Smooth muscle cell (in vitro differentiated cells): ENCODE measurements around the gene MT1A. TPM values are rescaled to one million over a fixed set of nuclear protein-coding genes. Genes with fewer than 3 reads are reported as not detected.

ENCODE experiments used
- DNase-seq: peaks from one replicate; lab custom pipeline; 2025; ENCODE audit not compliant: unreplicated experiment; lab: John Stamatoyannopoulos, UW
- H2AFZ ChIP-seq: fragments of 200-600 bp; sonication (generic); 2 replicates; pipeline ENCODE4 v1.6.0; 2016; ENCODE audit warnings: antibody characterized with exemption, low read depth, mild to moderate bottlenecking
- H3F3A ChIP-seq: fragments of 200-600 bp; sonication (generic); 2 replicates; pipeline ENCODE4 v1.6.0; 2017; ENCODE audit warnings: antibody characterized with exemption, low read depth
- H3K27ac ChIP-seq: fragments of 200-600 bp; sonication (generic); 2 replicates; pipeline ENCODE4 v1.5.1; 2016; ENCODE audit warnings: low read depth, mild to moderate bottlenecking
- H3K27me3 ChIP-seq: fragments of 200-600 bp; sonication (generic); 2 replicates; pipeline ENCODE4 v1.6.1; 2016; ENCODE audit warnings: low read depth, mild to moderate bottlenecking
- H3K36me3 ChIP-seq: fragments of 200-600 bp; sonication (generic); 2 replicates; pipeline ENCODE4 v1.5.1; 2016; ENCODE audit warnings: low read depth
- H3K4me1 ChIP-seq: fragments of 200-600 bp; sonication (generic); 2 replicates; pipeline ENCODE4 v1.5.1; 2016; ENCODE audit warnings: low read depth
- H3K4me2 ChIP-seq: fragments of 200-600 bp; sonication (generic); 2 replicates; pipeline ENCODE4 v1.6.0; 2016; ENCODE audit warnings: mild to moderate bottlenecking
- H3K4me3 ChIP-seq: fragments of 200-600 bp; sonication (generic); 2 replicates; pipeline ENCODE4 v1.5.1; 2016; ENCODE audit warnings: mild to moderate bottlenecking
- H3K79me2 ChIP-seq: fragments of 200-600 bp; sonication (generic); 2 replicates; pipeline ENCODE4 v1.6.0; 2016; ENCODE audit warnings: low read depth, mild to moderate bottlenecking
- H3K9ac ChIP-seq: fragments of 200-600 bp; sonication (generic); 2 replicates; pipeline ENCODE4 v1.6.0; 2016; ENCODE audit warnings: low read depth
- H3K9me3 ChIP-seq: fragments of 200-600 bp; sonication (generic); replicated peaks from 2 replicates; pipeline ENCODE4 v1.5.1; 2016; ENCODE audit warnings: low read depth
- H4K20me1 ChIP-seq: fragments of 200-600 bp; sonication (generic); 2 replicates; pipeline ENCODE4 v1.6.0; 2016; ENCODE audit warnings: low read depth
- CTCF ChIP-seq: fragments of 200-600 bp; sonication (generic); IDR thresholded peaks from 2 replicates; pipeline ENCODE4 v1.5.1; 2017; ENCODE audit warnings: borderline replicate concordance, mild to moderate bottlenecking, antibody characterized with exemption; ENCODE audit not compliant: insufficient read depth, poor library complexity, severe bottlenecking
- WGBS: methylation state at CpG from one replicate; pipeline ENCODE4 v1.1.7; 2016; ENCODE audit warnings: low lambda C conversion rate; 5-methylcytosine and 5-hydroxymethylcytosine counted together
- polyA plus RNA-seq: library from polyadenylated mRNA; unstranded; fragments of >200 nt; fragmentation: Nextera tagmentation; extraction: Ambion mirVana; gene quantifications from 2 replicates; pipeline ENCODE4 v1.2.1, GENCODE V29; 2016
- total RNA-seq: library from RNA; depleted of rRNA; stranded (reverse); fragments of >200 nt; gene quantifications from 2 replicates; pipeline ENCODE4 v1.2.3, GENCODE V29; 2014

The MT1A gene
- total and polyA plus RNA-seq, 2 experiments from 2014 or later, result not detected

GRCh38 chr16:56611281-56611833 is 27.1 kb upstream of the MT1A start:
- H3K79me2 ChIP-seq, result no peaks in the 10 kb centered on the region
- H3K9ac ChIP-seq, result no peak overlapping the region
- peaks cover 3% of the 10 kb centered on the region for H3K27me3 ChIP-seq
- 83% methylated on average over 2 of the region's 2 CpGs for WGBS
- TF ChIP-seq CTCF, result no peak
- peaks cover 18% of the 10 kb centered on the region for H3K4me1 ChIP-seq
- H3K4me2 ChIP-seq, result peak overlapping the region; percentile 88
- peak overlapping the region; percentile 92 for H3K27ac ChIP-seq
- no peak for DNase-seq
- no peak overlapping the region for H2AFZ ChIP-seq
- H3K4me3 ChIP-seq, result no peak overlapping the region
- H3F3A ChIP-seq, result peaks cover 23% of the 10 kb centered on the region
- H3K9me3 ChIP-seq, result no peaks in the 10 kb centered on the region
- H4K20me1 ChIP-seq, result no peaks in the 10 kb centered on the region
- no peaks in the 10 kb centered on the region for H3K36me3 ChIP-seq

GRCh38 chr16:56613706-56614105 is 24.8 kb upstream of the MT1A start:
- H3K4me3 ChIP-seq, result no peak overlapping the region
- peaks cover 15% of the 10 kb centered on the region for H3K4me1 ChIP-seq

GRCh38 chr16:56614549-56614991 is 23.9 kb upstream of the MT1A start:
- Histone ChIP-seq H3K79me2 (no peaks in the 10 kb centered on the region), H3K36me3 (no peaks in the 10 kb centered on the region), H3K4me2 (no peak overlapping the region), H3K9ac (no peak overlapping the region), H2AFZ (no peak overlapping the region), H3K4me1 (peaks cover 7% of the 10 kb centered on the region), H3K9me3 (no peaks in the 10 kb centered on the region), H3F3A (peaks cover 5% of the 10 kb centered on the region), H3K27ac (no peak overlapping the region), H3K4me3 (no peak overlapping the region), H4K20me1 (no peaks in the 10 kb centered on the region), H3K27me3 (peaks cover 35% of the 10 kb centered on the region)
- TF ChIP-seq CTCF, result no peak
- no peak for DNase-seq

More at GRCh38 chr16:56613706-56614105, 24.8 kb upstream of the MT1A start:
- peaks cover 14% of the 10 kb centered on the region for H3F3A ChIP-seq
- H3K79me2 ChIP-seq, result no peaks in the 10 kb centered on the region
- H3K4me2 ChIP-seq, result no peak overlapping the region
- peaks cover 26% of the 10 kb centered on the region for H3K27me3 ChIP-seq
- no peak overlapping the region for H3K27ac ChIP-seq
- no peak for TF ChIP-seq CTCF
- H3K9ac ChIP-seq, result no peak overlapping the region
- H4K20me1 ChIP-seq, result no peaks in the 10 kb centered on the region
- no peak for DNase-seq
- H3K36me3 ChIP-seq, result no peaks in the 10 kb centered on the region
- no peaks in the 10 kb centered on the region for H3K9me3 ChIP-seq
- no peak overlapping the region for H2AFZ ChIP-seq

GRCh38 chr16:56615353-56615752 is 23.1 kb upstream of the MT1A start:
- TF ChIP-seq CTCF, result no peak
- H3K4me2 ChIP-seq, result no peak overlapping the region
- H3K27me3 ChIP-seq, result peaks cover 39% of the 10 kb centered on the region
- no peaks in the 10 kb centered on the region for H4K20me1 ChIP-seq
- no peak for DNase-seq
- H3K36me3 ChIP-seq, result no peaks in the 10 kb centered on the region
- no peak overlapping the region for H3K9ac ChIP-seq
- H3K79me2 ChIP-seq, result no peaks in the 10 kb centered on the region
- peaks cover 3% of the 10 kb centered on the region for H3F3A ChIP-seq
- 98% methylated on average over 3 of the region's 3 CpGs for WGBS
- H3K4me3 ChIP-seq, result no peak overlapping the region
- H3K9me3 ChIP-seq, result no peaks in the 10 kb centered on the region
- no peak overlapping the region for H3K27ac ChIP-seq
- H3K4me1 ChIP-seq, result no peaks in the 10 kb centered on the region
- no peak overlapping the region for H2AFZ ChIP-seq
